Osteoblast (primary cell): ENCODE data around the gene PILRB. TPM values are rescaled to one million over a fixed set of nuclear protein-coding genes. Genes with fewer than 3 reads are reported as not detected.
A peak's percentile ranks its signal among the peaks of the same experiment; 100 is the strongest.
"Not testable (repeated sequence)": the region's sequence is repeated elsewhere in the genome, so short reads cannot be mapped to it uniquely, and the experiment has no call there.

ENCODE experiments used
- DNase-seq: peaks from one replicate; pipeline ENCODE4 v3.0.0; 2011; ENCODE audit warnings: low spot score, mixed read lengths; ENCODE audit not compliant: insufficient read length; ENCODE audit errors: missing footprints
- H2AFZ ChIP-seq: 2 replicates; pipeline ENCODE4 v1.6.0; 2011; ENCODE audit warnings: mild to moderate bottlenecking, low read length
- H3K27ac ChIP-seq: 2 replicates; pipeline ENCODE4 v1.5.1; 2011; ENCODE audit warnings: mild to moderate bottlenecking, low read depth, low read length, moderate library complexity
- H3K27me3 ChIP-seq: 2 replicates; pipeline ENCODE4 v1.6.0; 2012; ENCODE audit warnings: mild to moderate bottlenecking, control low read depth, inconsistent platforms, low read length, moderate library complexity; ENCODE audit not compliant: insufficient read depth
- H3K36me3 ChIP-seq: 2 replicates; pipeline ENCODE4 v1.5.1; 2011; ENCODE audit warnings: mild to moderate bottlenecking, low read length, control low read depth, moderate library complexity; ENCODE audit not compliant: insufficient read depth
- H3K4me1 ChIP-seq: 2 replicates; pipeline ENCODE4 v1.5.1; 2011; ENCODE audit warnings: mild to moderate bottlenecking, low read length, control low read depth, moderate library complexity; ENCODE audit not compliant: insufficient read depth
- H3K4me2 ChIP-seq: 2 replicates; pipeline ENCODE4 v1.6.0; 2011; ENCODE audit warnings: mild to moderate bottlenecking, low read length; ENCODE audit not compliant: insufficient read depth
- H3K4me3 ChIP-seq: fragments of 200-600 bp; sonication (generic); 3 replicates; pipeline ENCODE4 v1.5.1; 2012; ENCODE audit warnings: mild to moderate bottlenecking, low read length, inconsistent platforms; ENCODE audit not compliant: insufficient read depth
- H3K79me2 ChIP-seq: 2 replicates; pipeline ENCODE4 v1.6.0; 2012; ENCODE audit warnings: mild to moderate bottlenecking, low read length, control low read depth, inconsistent platforms; ENCODE audit not compliant: insufficient read depth
- H3K9me3 ChIP-seq: 2 replicates; pipeline ENCODE4 v1.5.1; 2011; ENCODE audit warnings: low read depth, low read length, control low read depth
- H4K20me1 ChIP-seq: 2 replicates; pipeline ENCODE4 v1.6.0; 2012; ENCODE audit warnings: mild to moderate bottlenecking, low read length, control low read depth; ENCODE audit not compliant: insufficient read depth
- total RNA-seq: library from RNA; depleted of rRNA; stranded (reverse); fragments of >200 nt; gene quantifications from 2 replicates; pipeline ENCODE4 v1.2.3, GENCODE V29; 2012
- TF ChIP-seq, protein P1 (sequence below): IDR thresholded peaks from 2 replicates; pipeline ENCODE4 v1.5.1; 2011; ENCODE audit warnings: mild to moderate bottlenecking, low read depth, low read length, moderate library complexity; ENCODE audit errors: extremely low read depth

The PILRB gene
- total RNA-seq, 1 donor = 14.8 TPM

DNA sequence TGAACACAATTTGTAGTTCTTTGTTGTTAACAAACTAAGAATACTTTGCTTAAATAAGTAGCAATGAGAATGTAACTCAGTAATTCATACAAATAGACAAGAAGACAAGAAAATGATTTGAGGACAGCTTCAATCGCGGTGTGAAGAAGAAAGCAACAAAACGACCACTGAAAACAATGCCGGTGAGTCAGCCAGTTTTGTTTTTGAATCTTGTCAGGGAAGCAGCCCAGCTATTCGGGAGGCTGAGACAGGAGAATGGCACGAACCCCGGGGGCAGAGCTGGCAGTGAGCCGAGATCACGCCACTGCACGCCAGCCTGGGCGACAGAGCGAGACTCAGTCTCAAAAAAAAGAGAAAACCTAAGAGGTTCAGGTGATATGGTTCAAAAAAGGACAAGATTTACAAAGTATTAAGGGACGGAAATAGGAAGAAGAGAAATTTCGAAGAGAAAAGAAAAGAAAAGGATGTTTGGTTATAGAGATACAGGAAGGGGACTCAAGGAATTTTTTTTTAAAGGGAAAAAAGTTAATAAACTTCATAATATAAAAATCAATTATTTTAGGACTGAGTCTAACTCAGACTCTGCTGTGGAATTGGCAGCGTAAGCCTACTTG, 19.7 kb upstream of the PILRB start:
- H3K9me3 ChIP-seq, H3K4me1 ChIP-seq, H3K4me3 ChIP-seq, H3K4me2 ChIP-seq, H3K27me3 ChIP-seq, H2AFZ ChIP-seq, H4K20me1 ChIP-seq, DNase-seq, H3K36me3 ChIP-seq, H3K27ac ChIP-seq: not testable (repeated sequence)
- H3K79me2 ChIP-seq = peaks cover 26% of the 10 kb centered on the region

DNA sequence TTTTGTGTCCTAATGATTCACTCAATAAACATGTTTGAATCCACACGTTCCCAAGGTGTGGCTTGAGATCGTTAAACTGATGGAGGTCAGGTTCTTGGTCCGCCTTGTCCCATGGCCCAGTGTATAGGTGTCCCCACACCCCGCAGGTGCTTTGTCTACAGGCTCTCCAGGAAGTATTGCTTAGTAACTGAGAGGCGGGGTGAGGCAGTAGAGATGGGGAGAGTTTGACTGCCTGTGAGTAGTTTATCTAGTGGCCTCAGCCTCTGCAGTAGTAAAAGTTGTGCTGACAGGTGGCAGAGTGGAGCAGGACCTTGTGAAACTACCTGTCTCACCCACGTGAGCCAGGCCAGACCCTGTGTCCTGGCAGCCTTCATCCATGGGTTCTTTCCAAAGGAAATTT, 16.6 kb upstream of the PILRB start:
- H2AFZ ChIP-seq, H3K4me2 ChIP-seq, DNase-seq, H3K4me3 ChIP-seq, H3K27ac ChIP-seq, H3K4me1 ChIP-seq, H3K27me3 ChIP-seq, H4K20me1 ChIP-seq, H3K9me3 ChIP-seq: not testable (repeated sequence)
- Histone ChIP-seq H3K79me2 (peaks cover 20% of the 10 kb centered on the region), H3K36me3 (peaks cover 23% of the 10 kb centered on the region)

DNA sequence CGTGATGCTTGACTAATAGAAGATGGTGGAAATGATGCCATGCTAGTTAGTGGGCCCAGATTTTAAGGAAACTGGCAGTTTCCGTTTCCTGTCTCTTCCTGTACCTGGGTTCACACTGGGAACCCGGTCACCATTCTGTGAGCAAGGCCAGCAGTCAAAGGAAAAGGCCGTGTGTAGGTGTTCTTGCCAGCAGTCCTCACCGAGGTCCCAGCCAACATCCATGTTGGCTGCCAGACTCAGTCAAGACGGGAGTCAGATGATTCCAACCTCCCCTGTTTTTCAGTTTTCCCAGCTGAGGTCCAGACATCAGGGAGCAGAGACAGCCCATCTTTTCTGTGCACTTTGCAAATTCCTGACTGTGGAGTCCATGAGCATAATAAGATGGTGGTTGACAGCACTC, 15.2 kb upstream of the PILRB start:
- H3K79me2 ChIP-seq = peaks cover 21% of the 10 kb centered on the region
- H3K27ac ChIP-seq = no peak overlapping the region
- H3K9me3 ChIP-seq = no peaks in the 10 kb centered on the region
- H4K20me1 ChIP-seq = peaks cover 8% of the 10 kb centered on the region
- no peak overlapping the region for H3K4me3 ChIP-seq
- DNase-seq = no peak
- H2AFZ ChIP-seq = no peak overlapping the region
- peaks cover 5% of the 10 kb centered on the region for H3K4me1 ChIP-seq
- no peaks in the 10 kb centered on the region for H3K27me3 ChIP-seq
- H3K36me3 ChIP-seq = peaks cover 38% of the 10 kb centered on the region
- no peak overlapping the region for H3K4me2 ChIP-seq
- TF ChIP-seq, protein P1, sequence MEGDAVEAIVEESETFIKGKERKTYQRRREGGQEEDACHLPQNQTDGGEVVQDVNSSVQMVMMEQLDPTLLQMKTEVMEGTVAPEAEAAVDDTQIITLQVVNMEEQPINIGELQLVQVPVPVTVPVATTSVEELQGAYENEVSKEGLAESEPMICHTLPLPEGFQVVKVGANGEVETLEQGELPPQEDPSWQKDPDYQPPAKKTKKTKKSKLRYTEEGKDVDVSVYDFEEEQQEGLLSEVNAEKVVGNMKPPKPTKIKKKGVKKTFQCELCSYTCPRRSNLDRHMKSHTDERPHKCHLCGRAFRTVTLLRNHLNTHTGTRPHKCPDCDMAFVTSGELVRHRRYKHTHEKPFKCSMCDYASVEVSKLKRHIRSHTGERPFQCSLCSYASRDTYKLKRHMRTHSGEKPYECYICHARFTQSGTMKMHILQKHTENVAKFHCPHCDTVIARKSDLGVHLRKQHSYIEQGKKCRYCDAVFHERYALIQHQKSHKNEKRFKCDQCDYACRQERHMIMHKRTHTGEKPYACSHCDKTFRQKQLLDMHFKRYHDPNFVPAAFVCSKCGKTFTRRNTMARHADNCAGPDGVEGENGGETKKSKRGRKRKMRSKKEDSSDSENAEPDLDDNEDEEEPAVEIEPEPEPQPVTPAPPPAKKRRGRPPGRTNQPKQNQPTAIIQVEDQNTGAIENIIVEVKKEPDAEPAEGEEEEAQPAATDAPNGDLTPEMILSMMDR = no peak

DNA sequence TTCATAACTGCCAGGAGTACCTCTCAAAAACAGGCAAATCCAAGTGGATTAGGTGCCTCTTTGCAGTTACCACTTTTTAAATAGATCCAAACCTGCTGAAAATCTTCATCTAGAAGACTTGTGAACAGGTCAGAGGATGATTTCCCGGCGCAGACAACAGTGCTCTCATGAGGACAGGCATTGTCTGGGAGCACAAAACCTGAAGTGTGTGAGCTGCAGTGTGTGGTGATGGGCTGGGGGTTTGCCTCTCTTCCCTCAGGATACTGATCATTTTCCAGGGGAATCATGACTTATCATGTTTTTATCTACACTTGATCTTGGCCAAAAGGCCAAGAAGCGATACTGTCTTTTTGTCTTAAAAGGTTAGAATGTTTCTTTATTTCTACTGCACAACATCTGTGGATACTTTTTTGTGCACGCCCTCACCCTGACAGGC, 13.8 kb upstream of the PILRB start:
- TF ChIP-seq, protein P1 = peak; percentile 58
- H3K4me3 ChIP-seq, H3K27ac ChIP-seq, DNase-seq, H4K20me1 ChIP-seq, H3K4me2 ChIP-seq, H3K9me3 ChIP-seq, H2AFZ ChIP-seq, H3K4me1 ChIP-seq, H3K27me3 ChIP-seq: not testable (repeated sequence)
- Histone ChIP-seq H3K79me2 (peaks cover 18% of the 10 kb centered on the region), H3K36me3 (peaks cover 42% of the 10 kb centered on the region)

DNA sequence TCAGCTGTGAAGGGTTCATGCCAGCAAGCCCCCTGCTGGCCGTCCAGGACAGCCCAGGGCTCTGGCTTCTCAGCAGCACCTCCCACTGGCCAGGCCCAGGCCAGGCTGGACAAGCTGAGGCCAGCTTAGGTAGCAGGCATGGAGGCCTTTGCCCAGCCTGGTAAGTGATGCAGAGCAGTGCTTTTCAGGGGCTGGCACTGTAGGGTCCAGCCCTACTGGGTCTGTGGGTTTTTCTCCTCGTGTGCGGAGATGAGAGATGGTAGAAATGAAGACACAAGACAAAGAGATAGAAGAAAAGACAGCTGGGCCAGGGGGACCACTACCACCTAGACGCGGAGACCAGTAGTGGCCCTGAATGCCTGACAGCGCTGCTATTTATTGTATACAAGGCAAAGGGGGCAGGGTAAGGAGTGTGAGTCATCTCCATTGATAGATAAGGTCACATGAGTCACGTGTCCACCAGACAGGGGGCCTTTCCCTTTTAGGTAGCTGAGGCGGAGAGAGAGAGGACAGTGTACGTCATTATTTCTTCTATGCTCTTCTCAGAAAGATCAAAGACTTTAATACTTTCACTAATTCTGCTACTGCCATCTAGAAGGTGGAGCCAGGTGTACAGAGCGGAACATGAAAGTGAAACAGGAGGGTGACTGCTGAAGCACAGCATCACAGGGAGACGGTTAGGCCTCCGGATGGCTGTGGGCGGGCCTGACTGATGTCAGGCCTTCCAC, 13.2 kb upstream of the PILRB start:
- TF ChIP-seq, protein P1 = peak; percentile 36
- H3K4me2 ChIP-seq, H2AFZ ChIP-seq, H3K4me3 ChIP-seq, DNase-seq, H3K27me3 ChIP-seq, H3K4me1 ChIP-seq, H4K20me1 ChIP-seq, H3K9me3 ChIP-seq: not testable (repeated sequence)
- Histone ChIP-seq H3K79me2 (peaks cover 18% of the 10 kb centered on the region), H3K36me3 (peaks cover 48% of the 10 kb centered on the region), H3K27ac (peak overlapping the region; percentile 69)
